Liver (tissue), 3 donors: ENCODE results near the gene GRK5.

Source experiments
- ATF3 ChIP-seq: IDR thresholded peaks from 2 replicates; pipeline ENCODE4 v1.6.1; 2016; ENCODE audit warnings: antibody characterized with exemption
- NR2F2 ChIP-seq: IDR thresholded peaks from 2 replicates; pipeline ENCODE4 v1.6.1; 2016; ENCODE audit warnings: antibody characterized with exemption
- TAF1 ChIP-seq: conservative IDR thresholded peaks from 2 replicates; pipeline ENCODE4 v1.6.1; 2016; ENCODE audit warnings: antibody characterized with exemption, mild to moderate bottlenecking
- ZBTB33 ChIP-seq: IDR thresholded peaks from 2 replicates; pipeline ENCODE4 v1.6.1; 2016; ENCODE audit warnings: antibody characterized with exemption
- TF ChIP-seq, protein P1 (sequence below): fragments of 150-350 bp; IDR thresholded peaks from 2 replicates; pipeline ENCODE4 v1.5.1; 2017; ENCODE audit warnings: improper control_type of control experiment, low read depth, low read length; ENCODE audit not compliant: missing input control
- TF ChIP-seq, protein P2 (sequence below): IDR thresholded peaks from 2 replicates; pipeline ENCODE4 v1.6.1; 2016; ENCODE audit warnings: antibody characterized with exemption, mild to moderate bottlenecking
- TF ChIP-seq, protein P3 (sequence below): IDR thresholded peaks from 2 replicates; pipeline ENCODE4 v1.6.1; 2016; ENCODE audit warnings: antibody characterized with exemption
- donor health status: healthy.
- donor health status: healthy.

- TF ChIP-seq, protein P1, sequence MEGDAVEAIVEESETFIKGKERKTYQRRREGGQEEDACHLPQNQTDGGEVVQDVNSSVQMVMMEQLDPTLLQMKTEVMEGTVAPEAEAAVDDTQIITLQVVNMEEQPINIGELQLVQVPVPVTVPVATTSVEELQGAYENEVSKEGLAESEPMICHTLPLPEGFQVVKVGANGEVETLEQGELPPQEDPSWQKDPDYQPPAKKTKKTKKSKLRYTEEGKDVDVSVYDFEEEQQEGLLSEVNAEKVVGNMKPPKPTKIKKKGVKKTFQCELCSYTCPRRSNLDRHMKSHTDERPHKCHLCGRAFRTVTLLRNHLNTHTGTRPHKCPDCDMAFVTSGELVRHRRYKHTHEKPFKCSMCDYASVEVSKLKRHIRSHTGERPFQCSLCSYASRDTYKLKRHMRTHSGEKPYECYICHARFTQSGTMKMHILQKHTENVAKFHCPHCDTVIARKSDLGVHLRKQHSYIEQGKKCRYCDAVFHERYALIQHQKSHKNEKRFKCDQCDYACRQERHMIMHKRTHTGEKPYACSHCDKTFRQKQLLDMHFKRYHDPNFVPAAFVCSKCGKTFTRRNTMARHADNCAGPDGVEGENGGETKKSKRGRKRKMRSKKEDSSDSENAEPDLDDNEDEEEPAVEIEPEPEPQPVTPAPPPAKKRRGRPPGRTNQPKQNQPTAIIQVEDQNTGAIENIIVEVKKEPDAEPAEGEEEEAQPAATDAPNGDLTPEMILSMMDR, result no peak
- no peak for TF ChIP-seq TAF1
- TF ChIP-seq NR2F2, result no peak
- TF ChIP-seq, protein P2, sequence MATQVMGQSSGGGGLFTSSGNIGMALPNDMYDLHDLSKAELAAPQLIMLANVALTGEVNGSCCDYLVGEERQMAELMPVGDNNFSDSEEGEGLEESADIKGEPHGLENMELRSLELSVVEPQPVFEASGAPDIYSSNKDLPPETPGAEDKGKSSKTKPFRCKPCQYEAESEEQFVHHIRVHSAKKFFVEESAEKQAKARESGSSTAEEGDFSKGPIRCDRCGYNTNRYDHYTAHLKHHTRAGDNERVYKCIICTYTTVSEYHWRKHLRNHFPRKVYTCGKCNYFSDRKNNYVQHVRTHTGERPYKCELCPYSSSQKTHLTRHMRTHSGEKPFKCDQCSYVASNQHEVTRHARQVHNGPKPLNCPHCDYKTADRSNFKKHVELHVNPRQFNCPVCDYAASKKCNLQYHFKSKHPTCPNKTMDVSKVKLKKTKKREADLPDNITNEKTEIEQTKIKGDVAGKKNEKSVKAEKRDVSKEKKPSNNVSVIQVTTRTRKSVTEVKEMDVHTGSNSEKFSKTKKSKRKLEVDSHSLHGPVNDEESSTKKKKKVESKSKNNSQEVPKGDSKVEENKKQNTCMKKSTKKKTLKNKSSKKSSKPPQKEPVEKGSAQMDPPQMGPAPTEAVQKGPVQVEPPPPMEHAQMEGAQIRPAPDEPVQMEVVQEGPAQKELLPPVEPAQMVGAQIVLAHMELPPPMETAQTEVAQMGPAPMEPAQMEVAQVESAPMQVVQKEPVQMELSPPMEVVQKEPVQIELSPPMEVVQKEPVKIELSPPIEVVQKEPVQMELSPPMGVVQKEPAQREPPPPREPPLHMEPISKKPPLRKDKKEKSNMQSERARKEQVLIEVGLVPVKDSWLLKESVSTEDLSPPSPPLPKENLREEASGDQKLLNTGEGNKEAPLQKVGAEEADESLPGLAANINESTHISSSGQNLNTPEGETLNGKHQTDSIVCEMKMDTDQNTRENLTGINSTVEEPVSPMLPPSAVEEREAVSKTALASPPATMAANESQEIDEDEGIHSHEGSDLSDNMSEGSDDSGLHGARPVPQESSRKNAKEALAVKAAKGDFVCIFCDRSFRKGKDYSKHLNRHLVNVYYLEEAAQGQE, result no peak
- TF ChIP-seq, protein P3, sequence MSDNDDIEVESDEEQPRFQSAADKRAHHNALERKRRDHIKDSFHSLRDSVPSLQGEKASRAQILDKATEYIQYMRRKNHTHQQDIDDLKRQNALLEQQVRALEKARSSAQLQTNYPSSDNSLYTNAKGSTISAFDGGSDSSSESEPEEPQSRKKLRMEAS, result no peak
- TF ChIP-seq ZBTB33, result no peak
- no peak for TF ChIP-seq ATF3
Measured at GRCh38 chr10:119216127-119216526, 8.8 kb downstream of the GRK5 start.
